Lung (tissue), 16 donors: ENCODE data around the gene SUMO2. TPM values are rescaled to one million over a fixed set of nuclear protein-coding genes. Genes with fewer than 3 reads are reported as not detected.

ENCODE experiments used
- ATAC-seq: fragments of 200-7000 bp; cut with Tn5 transposase; one replicate; pipeline ENCODE4 v1.9.1; 2020; ENCODE audit warnings: moderate number of reproducible peaks; ENCODE audit not compliant: insufficient read depth, low FRiP score
- DNase-seq, 3 donors: peaks; one replicate each; pipeline ENCODE4 v3.0.0-alpha.2; 2013 to 2017
- H3K27ac ChIP-seq, 2 donors: one replicate each; pipeline ENCODE4 v1.5.1; 2013; ENCODE audit warnings: mild to moderate bottlenecking in 2 of 2, moderate library complexity in 2 of 2, control low read depth in 1 of 2, inconsistent platforms in 1 of 2, low read depth in 1 of 2, low read length in 1 of 2
- H3K27me3 ChIP-seq, 3 donors: one replicate each; pipeline ENCODE4 v1.5.1; 2013; ENCODE audit warnings: low read length in 2 of 3; ENCODE audit not compliant: control insufficient read depth in 3 of 3, insufficient read depth in 3 of 3
- H3K36me3 ChIP-seq, 4 donors: one replicate each; pipeline ENCODE4 v1.5.1; 2013; ENCODE audit warnings: low read length in 4 of 4, mild to moderate bottlenecking in 1 of 4, moderate library complexity in 1 of 4; ENCODE audit not compliant: control insufficient read depth in 4 of 4, insufficient read depth in 4 of 4
- H3K4me1 ChIP-seq, 5 donors: one replicate each; pipeline ENCODE4 v1.5.1; 2013; ENCODE audit warnings: low read length in 5 of 5, mild to moderate bottlenecking in 2 of 5, moderate library complexity in 1 of 5; ENCODE audit not compliant: control insufficient read depth in 5 of 5, insufficient read depth in 5 of 5
- H3K4me3 ChIP-seq: one replicate; pipeline ENCODE4 v1.5.1; 2013; ENCODE audit warnings: mild to moderate bottlenecking, control low read depth, moderate library complexity
- H3K9ac ChIP-seq, 2 donors: one replicate each; pipeline ENCODE4 v1.5.1; 2013; ENCODE audit warnings: low read length in 2 of 2, control low read depth in 1 of 2; ENCODE audit not compliant: insufficient read depth in 1 of 2
- H3K9me3 ChIP-seq, 4 donors: one replicate each; pipeline ENCODE4 v1.5.1; 2013; ENCODE audit warnings: low read length in 3 of 4, mild to moderate bottlenecking in 1 of 4, moderate library complexity in 1 of 4; ENCODE audit not compliant: control insufficient read depth in 4 of 4, insufficient read depth in 3 of 4
- CTCF ChIP-seq: IDR thresholded peaks from 2 replicates; pipeline ENCODE4 v1.5.1; 2012; ENCODE audit warnings: mild to moderate bottlenecking; ENCODE audit errors: control extremely low read depth, extremely low read depth
- WGBS, 2 donors: extraction: QIAGEN DNeasy Blood & Tissue Kit; methylation state at CpG; one replicate each; pipeline ENCODE4 v1.1.7; 2013; 5-methylcytosine and 5-hydroxymethylcytosine counted together
- long read RNA-seq, 5 donors: transcript quantifications; one replicate each; lab custom pipeline, GENCODE V29; 2026
- polyA plus RNA-seq, 2 donors: library from polyadenylated mRNA; stranded (reverse); fragments of 200-250 nt; gene quantifications; one replicate each; pipeline ENCODE4 v1.2.1, GENCODE V29; 2013
- total RNA-seq, 2 donors: library from RNA; depleted of rRNA in 1 of 2; stranded (reverse); fragments of >200 nt in 1 of 2; gene quantifications; one replicate each; pipeline ENCODE4 v1.2.1, GENCODE V29; 2014 to 2021
- donor health status: control.
- donor health status: control.
- donor health status: Bipolar disorder and iron deficiency.
- donor health status: healthy.
- donor health status: DM: yes; HTN: yes; CAD: no.

SUMO2 gene
- total RNA-seq (100 to 1,000 TPM in 1 of 2 donors, 10 to 100 TPM in 1; 89.9 to 242 TPM), polyA plus RNA-seq (10 to 100 TPM; 53.6 to 88.9 TPM)
- long read RNA-seq, donor 1, transcript SUMO2-202 (4 exons, 3,190 nt), result major isoform, 417 of 460 reads
- long read RNA-seq, donor 1, transcript SUMO2-203 (4 exons, 490 nt), result minor isoform, 8 of 460 reads
- long read RNA-seq, donor 1, partial matches to known transcripts, result 31 of 460 reads
- long read RNA-seq, donor 1, other reads (novel, unspliced or antisense), result 0 of 460 reads
- long read RNA-seq, donor 2, transcript SUMO2-202 (4 exons, 3,190 nt), result major isoform, 189 of 215 reads
- long read RNA-seq, donor 2, partial matches to known transcripts, result 23 of 215 reads
- long read RNA-seq, donor 2, other reads (novel, unspliced or antisense), result 0 of 215 reads
- long read RNA-seq, donor 3, transcript SUMO2-202 (4 exons, 3,190 nt), result major isoform, 246 of 281 reads
- long read RNA-seq, donor 3, partial matches to known transcripts, result 33 of 281 reads
- long read RNA-seq, donor 3, other reads (novel, unspliced or antisense), result 0 of 281 reads
- long read RNA-seq, donor 4, transcript SUMO2-202 (4 exons, 3,190 nt), result major isoform, 185 of 200 reads
- long read RNA-seq, donor 4, transcript SUMO2-203 (4 exons, 490 nt), result minor isoform, 5 of 200 reads
- long read RNA-seq, donor 4, partial matches to known transcripts, result 10 of 200 reads
- long read RNA-seq, donor 4, other reads (novel, unspliced or antisense), result 0 of 200 reads
- long read RNA-seq, donor 5, transcript SUMO2-202 (4 exons, 3,190 nt), result major isoform, 417 of 564 reads
- long read RNA-seq, donor 5, transcript SUMO2-201 (3 exons, 809 nt), result minor isoform, 5 of 564 reads
- long read RNA-seq, donor 5, partial matches to known transcripts, result 128 of 564 reads
- long read RNA-seq, donor 5, other reads (novel, unspliced or antisense), result 11 of 564 reads

GRCh38 chr17:75182569-75183436, at the start of gene SUMO2:
Gene SUMO2 (minus strand): TSS chr17:75182959. CDS start chr17:75182834, 125 bp downstream.
- peak; percentile 93 for ATAC-seq
- Histone ChIP-seq H3K4me3 (peak within 1 kb of the TSS; percentile 86), H3K27me3 (no peaks in the 10 kb centered on the region), H3K9ac (peak within 1 kb of the TSS; percentile 65 to 85), H3K36me3 (peaks cover 0 to 13% (median 6%) of the 10 kb centered on the region in 4 donors), H3K4me1 (peaks cover 0 to 7% (median 0%) of the 10 kb centered on the region in 5 donors), H3K27ac (peak within 1 kb of the TSS; percentile 97 to 100), H3K9me3 (no peaks in the 10 kb centered on the region)
- TF ChIP-seq CTCF, result no peak
- DNase-seq, result peak; percentile 96 to 99 (median 97)
- 0 to 1% methylated on average over 74 to 92 of the region's 92 CpGs for WGBS, 2 donors

- WGBS, 2 donors, result 94% methylated on average over 18 of the region's 18 CpGs
- H3K4me1 ChIP-seq, result no peaks in the 10 kb centered on the region
- H3K4me3 ChIP-seq, result no peak overlapping the region
- H3K9ac ChIP-seq, result no peak overlapping the region
- peaks cover 38 to 56% (median 53%) of the 10 kb centered on the region in 4 donors for H3K36me3 ChIP-seq
- TF ChIP-seq CTCF, result no peak
- H3K9me3 ChIP-seq, result no peaks in the 10 kb centered on the region
- H3K27ac ChIP-seq, result no peak overlapping the region
- DNase-seq (no peak), ATAC-seq (no peak)
- no peaks in the 10 kb centered on the region for H3K27me3 ChIP-seq
Measured at GRCh38 chr17:75231741-75232464, 49.1 kb upstream of the SUMO2 start.

- H3K27ac ChIP-seq, result no peak overlapping the region
- H3K4me3 ChIP-seq, result no peak overlapping the region
- no peaks in the 10 kb centered on the region for H3K9me3 ChIP-seq
- H3K4me1 ChIP-seq, result no peaks in the 10 kb centered on the region
- 91 to 97% methylated on average over 8 of the region's 8 CpGs for WGBS, 2 donors
- no peak for TF ChIP-seq CTCF
- peaks cover 34 to 59% (median 52%) of the 10 kb centered on the region in 4 donors for H3K36me3 ChIP-seq
- ATAC-seq (no peak), DNase-seq (no peak)
- H3K9ac ChIP-seq, result no peak overlapping the region
- H3K27me3 ChIP-seq, result no peaks in the 10 kb centered on the region
Measured at GRCh38 chr17:75231071-75231470, 48.3 kb upstream of the SUMO2 start.
